GM19324 (cell line): ENCODE results near the gene ATP9B.
"Not testable (repeated sequence)": the region's sequence is repeated elsewhere in the genome, so short reads cannot be mapped to it uniquely, and the experiment has no call there.

Source experiments
- ATAC-seq: cut with Tn5 transposase; IDR thresholded peaks from one replicate; pipeline ENCODE4 v1.9.1; 2021; ENCODE audit warnings: mild to moderate bottlenecking, moderate library complexity; ENCODE audit not compliant: unreplicated experiment, low FRiP score

The ATP9B gene

GRCh38 chr18:79352432-79352831 lies 283.2 kb downstream of the ATP9B start:
- ATAC-seq, result no peak

- ATAC-seq, result no peak
Observed at GRCh38 chr18:79353267-79353666, 284.1 kb downstream of the ATP9B start.

- ATAC-seq, result no peak
Observed at GRCh38 chr18:79354350-79354749, 285.2 kb downstream of the ATP9B start.

- peak; percentile 36 for ATAC-seq
Observed at GRCh38 chr18:79355433-79356335, 286.5 kb downstream of the ATP9B start.

- ATAC-seq, result peak; percentile 73
Observed at GRCh38 chr18:79356435-79356834, 287.2 kb downstream of the ATP9B start.

GRCh38 chr18:79360933-79361332 lies 291.7 kb downstream of the ATP9B start:
- no peak for ATAC-seq

GRCh38 chr18:79361766-79362522 lies 292.8 kb downstream of the ATP9B start:
- ATAC-seq, result no peak

GRCh38 chr18:79365701-79366100 lies 296.5 kb downstream of the ATP9B start:
- ATAC-seq, result no peak

GRCh38 chr18:79366177-79367094 lies 297.2 kb downstream of the ATP9B start:
- no peak for ATAC-seq

- ATAC-seq, result no peak
Observed at GRCh38 chr18:79367480-79367879, 298.3 kb downstream of the ATP9B start.

- ATAC-seq, result no peak
Observed at GRCh38 chr18:79367989-79368388, 298.8 kb downstream of the ATP9B start.

GRCh38 chr18:79368681-79369080 lies 299.5 kb downstream of the ATP9B start:
- no peak for ATAC-seq

GRCh38 chr18:79371561-79372121 lies 302.4 kb downstream of the ATP9B start:
- no peak for ATAC-seq

GRCh38 chr18:79372461-79372860 lies 303.3 kb downstream of the ATP9B start:
- no peak for ATAC-seq

GRCh38 chr18:79372991-79373390 lies 303.8 kb downstream of the ATP9B start:
- no peak for ATAC-seq

- ATAC-seq, result no peak
Observed at GRCh38 chr18:79373736-79374135, 304.5 kb downstream of the ATP9B start.

- ATAC-seq, result peak; percentile 78
Observed at GRCh38 chr18:79374408-79375171, 305.4 kb downstream of the ATP9B start.

GRCh38 chr18:79375441-79376154 lies 306.4 kb downstream of the ATP9B start:
- ATAC-seq, result no peak

GRCh38 chr18:79376661-79377060 lies 307.5 kb downstream of the ATP9B start:
- ATAC-seq, result not testable (repeated sequence)
